NB4 (cell line): ENCODE measurements around the gene GPR35.

Experiments used
- DNase-seq: peaks from one replicate; pipeline ENCODE4 v3.0.0; 2010; ENCODE audit warnings: low read depth
- H3K4me3 ChIP-seq: one replicate; pipeline ENCODE4 v1.5.1; 2011; ENCODE audit warnings: mild to moderate bottlenecking, low read depth, low read length, moderate library complexity
- MYC ChIP-seq: IDR thresholded peaks from 2 replicates; pipeline ENCODE4 v1.6.1; 2011; ENCODE audit warnings: low read depth, low read length
- POLR2A ChIP-seq: IDR thresholded peaks from 2 replicates; pipeline ENCODE4 v1.6.1; 2011; ENCODE audit warnings: mild to moderate bottlenecking; ENCODE audit not compliant: insufficient read length; ENCODE audit errors: extremely low read depth
- TF ChIP-seq, protein P1 (sequence below): IDR thresholded peaks from 2 replicates; pipeline ENCODE4 v1.6.1; 2011; ENCODE audit warnings: low read depth, low read length
- TF ChIP-seq, protein P2 (sequence below): IDR thresholded peaks from one replicate; pipeline ENCODE4 v1.5.1; 2012; ENCODE audit warnings: low read depth, low read length

The GPR35 gene

DNA sequence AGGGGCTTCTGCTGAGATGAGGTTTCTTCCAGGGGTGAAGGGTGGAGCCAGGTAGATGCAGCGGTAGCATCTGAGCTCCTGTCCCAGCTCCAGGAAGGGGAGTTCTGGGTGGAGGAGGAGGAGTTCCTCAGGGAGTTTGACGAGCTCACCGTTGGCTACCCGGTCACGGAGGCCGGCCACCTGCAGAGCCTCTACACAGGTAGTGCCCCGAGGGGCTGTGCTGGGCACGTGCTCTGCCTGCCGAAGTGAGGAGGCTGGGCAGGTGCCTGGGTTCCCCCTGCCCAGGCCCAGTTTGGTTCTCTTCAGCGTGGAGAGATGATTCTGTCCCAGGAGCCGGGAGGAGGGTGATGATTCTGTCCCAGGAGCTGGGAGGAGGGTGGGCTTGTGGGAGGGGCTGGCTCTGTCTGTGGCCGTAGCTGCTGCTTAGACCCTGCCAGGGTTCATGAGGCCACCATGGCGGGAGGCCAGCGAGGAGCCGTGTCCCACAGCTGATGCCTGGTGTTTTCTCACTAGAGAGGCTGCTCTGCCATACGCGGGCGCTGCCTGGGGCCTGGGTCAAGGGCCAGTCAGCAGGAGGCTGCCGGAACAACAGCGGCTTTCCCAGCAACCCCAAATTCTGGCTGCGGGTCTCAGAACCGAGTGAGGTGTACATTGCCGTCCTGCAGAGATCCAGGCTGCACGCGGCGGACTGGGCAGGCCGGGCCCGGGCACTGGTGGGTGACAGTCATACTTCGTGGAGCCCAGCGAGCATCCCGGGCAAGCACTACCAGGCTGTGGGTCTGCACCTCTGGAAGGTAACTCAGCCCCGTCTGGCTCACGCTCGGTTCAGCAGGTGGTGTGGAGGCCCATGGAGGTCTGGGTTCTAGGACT lies 30.5 kb upstream of the GPR35 start:
- no peak overlapping the region for H3K4me3 ChIP-seq
- DNase-seq, result no peak
- TF ChIP-seq, protein P1, sequence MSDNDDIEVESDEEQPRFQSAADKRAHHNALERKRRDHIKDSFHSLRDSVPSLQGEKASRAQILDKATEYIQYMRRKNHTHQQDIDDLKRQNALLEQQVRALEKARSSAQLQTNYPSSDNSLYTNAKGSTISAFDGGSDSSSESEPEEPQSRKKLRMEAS, result no peak
- TF ChIP-seq POLR2A, result no peak
- TF ChIP-seq, protein P2, sequence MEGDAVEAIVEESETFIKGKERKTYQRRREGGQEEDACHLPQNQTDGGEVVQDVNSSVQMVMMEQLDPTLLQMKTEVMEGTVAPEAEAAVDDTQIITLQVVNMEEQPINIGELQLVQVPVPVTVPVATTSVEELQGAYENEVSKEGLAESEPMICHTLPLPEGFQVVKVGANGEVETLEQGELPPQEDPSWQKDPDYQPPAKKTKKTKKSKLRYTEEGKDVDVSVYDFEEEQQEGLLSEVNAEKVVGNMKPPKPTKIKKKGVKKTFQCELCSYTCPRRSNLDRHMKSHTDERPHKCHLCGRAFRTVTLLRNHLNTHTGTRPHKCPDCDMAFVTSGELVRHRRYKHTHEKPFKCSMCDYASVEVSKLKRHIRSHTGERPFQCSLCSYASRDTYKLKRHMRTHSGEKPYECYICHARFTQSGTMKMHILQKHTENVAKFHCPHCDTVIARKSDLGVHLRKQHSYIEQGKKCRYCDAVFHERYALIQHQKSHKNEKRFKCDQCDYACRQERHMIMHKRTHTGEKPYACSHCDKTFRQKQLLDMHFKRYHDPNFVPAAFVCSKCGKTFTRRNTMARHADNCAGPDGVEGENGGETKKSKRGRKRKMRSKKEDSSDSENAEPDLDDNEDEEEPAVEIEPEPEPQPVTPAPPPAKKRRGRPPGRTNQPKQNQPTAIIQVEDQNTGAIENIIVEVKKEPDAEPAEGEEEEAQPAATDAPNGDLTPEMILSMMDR, result no peak
- TF ChIP-seq MYC, result no peak

DNA sequence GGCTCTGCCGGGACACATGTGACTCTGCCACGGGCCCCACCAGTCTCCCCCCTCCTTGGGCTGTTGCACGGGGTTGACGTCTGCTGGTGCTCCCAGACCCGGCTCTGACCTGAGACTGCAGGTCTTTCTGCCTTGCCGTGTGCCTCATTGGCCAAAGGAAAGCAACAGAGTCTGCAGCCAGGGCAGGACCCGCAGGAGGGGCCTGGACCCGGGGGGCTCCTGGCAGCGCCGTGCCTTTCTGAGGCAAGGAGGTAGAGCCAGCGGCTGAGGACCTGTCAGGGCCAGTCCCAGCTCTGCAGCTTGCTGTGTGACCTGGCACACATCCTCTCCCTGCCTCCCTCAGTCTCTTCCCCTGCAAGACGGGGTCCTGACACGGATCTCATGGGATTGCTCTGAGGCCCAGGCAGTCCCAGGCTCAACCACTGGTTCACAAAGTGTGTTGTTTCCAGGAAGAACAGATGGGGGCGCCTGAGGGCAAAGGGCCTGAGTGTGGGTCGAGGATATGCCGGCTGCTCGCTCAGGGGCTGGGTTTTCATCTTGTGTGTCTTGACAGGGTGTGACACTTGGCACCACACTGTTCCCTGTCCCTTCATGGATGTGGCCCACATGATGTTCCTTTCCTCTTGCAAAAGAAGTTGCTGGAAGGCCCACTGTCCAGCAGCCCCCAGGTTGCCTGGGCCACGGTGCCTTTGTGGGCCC lies 29.8 kb upstream of the GPR35 start:
- TF ChIP-seq, protein P1, result no peak
- TF ChIP-seq, protein P2, result peak; percentile 68
- peak; percentile 77 for DNase-seq

DNA sequence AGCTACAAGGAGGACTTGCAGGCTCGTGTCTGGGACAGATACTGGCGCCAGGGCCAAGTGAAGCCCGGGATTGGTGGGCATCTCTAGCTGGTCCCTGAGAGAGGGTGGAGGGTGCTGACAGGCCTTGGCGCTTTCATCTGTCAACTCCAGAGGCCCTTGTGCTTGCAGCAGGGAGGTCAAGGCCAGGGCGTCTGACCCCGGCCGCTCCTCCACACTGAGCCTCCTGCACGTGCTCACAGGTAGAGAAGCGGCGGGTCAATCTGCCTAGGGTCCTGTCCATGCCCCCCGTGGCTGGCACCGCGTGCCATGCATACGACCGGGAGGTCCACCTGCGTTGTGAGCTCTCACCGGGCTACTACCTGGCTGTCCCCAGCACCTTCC lies 29.2 kb upstream of the GPR35 start:
- DNase-seq, result no peak
- no peak overlapping the region for H3K4me3 ChIP-seq
- TF ChIP-seq MYC (no peak), POLR2A (no peak)
- TF ChIP-seq, protein P1, result no peak

More for the DNA sequence above, 29.8 kb upstream of the GPR35 start:
- no peak overlapping the region for H3K4me3 ChIP-seq

DNA sequence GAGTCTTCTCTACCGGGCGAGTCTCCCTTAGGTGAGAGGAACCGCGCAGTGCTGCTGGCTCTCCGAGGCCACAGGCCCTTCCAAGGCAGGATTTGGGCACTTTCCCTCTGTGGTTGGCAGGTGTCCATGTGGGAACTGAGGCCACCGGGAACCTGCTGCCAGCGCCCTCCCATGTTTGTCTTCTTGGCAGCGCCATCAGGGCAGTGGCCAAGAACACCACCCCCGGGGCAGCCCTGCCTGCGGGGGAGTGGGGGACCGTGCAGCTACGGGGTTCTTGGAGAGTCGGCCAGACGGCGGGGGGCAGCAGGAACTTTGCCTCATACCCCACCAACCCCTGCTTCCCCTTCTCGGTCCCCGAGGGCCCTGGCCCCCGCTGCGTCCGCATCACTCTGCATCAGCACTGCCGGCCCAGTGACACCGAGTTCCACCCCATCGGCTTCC lies 28.8 kb upstream of the GPR35 start:
- H3K4me3 ChIP-seq, result no peak overlapping the region
- no peak for DNase-seq
- TF ChIP-seq, protein P1, result no peak
- TF ChIP-seq, protein P2, result no peak
- TF ChIP-seq POLR2A (no peak), MYC (no peak)

DNA sequence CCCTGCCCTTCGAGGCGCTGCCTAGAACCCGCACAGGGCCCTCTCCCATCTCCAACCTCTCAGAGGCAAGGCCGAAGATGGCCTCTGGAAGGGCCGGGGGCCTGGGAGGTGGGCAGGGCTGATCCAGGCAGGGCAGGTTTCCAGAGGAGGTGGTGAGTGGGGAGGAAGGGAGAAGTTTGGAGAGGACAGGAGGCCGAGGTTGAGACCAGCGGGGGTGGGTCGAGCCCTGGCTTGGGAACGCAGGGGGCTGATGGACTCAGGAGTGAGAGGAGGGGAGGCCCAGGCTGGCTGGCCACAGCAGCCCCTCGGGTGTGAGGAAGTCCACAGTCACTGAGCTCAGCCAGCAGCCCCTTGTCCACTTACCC lies 28.2 kb upstream of the GPR35 start:
- DNase-seq, result no peak
- no peak for TF ChIP-seq POLR2A
- no peak overlapping the region for H3K4me3 ChIP-seq

DNA sequence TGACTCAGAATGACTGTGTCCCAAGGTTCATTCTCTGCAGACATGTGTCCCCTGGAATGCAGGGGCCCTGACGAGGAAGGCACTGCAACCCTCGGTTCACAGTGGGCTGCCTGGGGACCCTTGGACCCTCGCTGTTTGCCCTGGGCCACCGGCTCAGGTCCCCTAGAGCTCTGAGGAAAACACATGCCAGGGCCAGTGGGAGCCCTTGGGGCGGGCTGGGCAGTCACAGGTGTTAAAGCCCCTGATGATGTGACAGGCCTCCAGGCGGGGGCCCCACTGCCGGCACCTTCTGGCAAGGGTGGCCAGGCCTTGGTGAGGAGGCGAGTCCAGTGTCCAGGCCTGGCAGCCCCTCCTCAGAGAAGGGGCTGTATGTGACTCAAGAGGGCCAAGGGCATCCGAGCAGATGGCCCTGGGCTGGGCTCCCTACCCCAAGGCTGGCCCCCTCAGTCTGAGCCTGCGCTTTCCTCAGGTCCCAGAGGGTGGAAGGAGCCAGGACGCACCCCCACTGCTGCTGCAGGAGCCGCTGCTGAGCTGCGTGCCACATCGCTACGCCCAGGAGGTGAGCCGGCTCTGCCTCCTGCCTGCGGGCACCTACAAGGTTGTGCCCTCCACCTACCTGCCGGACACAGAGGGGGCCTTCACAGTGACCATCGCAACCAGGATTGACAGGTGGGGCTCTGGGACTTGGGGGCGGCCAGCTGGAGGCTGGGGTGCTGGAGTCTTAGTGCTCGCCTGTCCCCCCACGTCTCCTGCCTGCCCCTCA lies 27.7 kb upstream of the GPR35 start:
- TF ChIP-seq, protein P1, result no peak
- TF ChIP-seq MYC (no peak), POLR2A (no peak)
- TF ChIP-seq, protein P2, result no peak
- DNase-seq, result no peak
- H3K4me3 ChIP-seq, result no peak overlapping the region
